Esophagus muscularis mucosa (tissue), 4 donors: ENCODE results near the gene NQO1.

ENCODE experiments used
- CTCF ChIP-seq, 3 experiments: fragments of 200-600 bp in 2 of 3; fragments of 450-650 bp in 1 of 3; sonication (generic) in 2 of 3; IDR thresholded peaks; one replicate each; pipeline ENCODE4 v1.5.1; 2017 to 2019; ENCODE audit warnings: antibody characterized with exemption in 3 of 3, mild to moderate bottlenecking in 2 of 3, moderate library complexity in 1 of 3
- EP300 ChIP-seq: sonication (generic); formaldehyde crosslinking; IDR thresholded peaks from one replicate; pipeline ENCODE4 v1.6.1; 2017; ENCODE audit warnings: antibody characterized with exemption
- POLR2A ChIP-seq: fragments of 450-650 bp; IDR thresholded peaks from one replicate; pipeline ENCODE4 v1.6.1; 2017; ENCODE audit warnings: antibody characterized with exemption, moderate library complexity, mild to moderate bottlenecking, low read depth
- POLR2AphosphoS5 ChIP-seq, 2 donors: sonication (generic); formaldehyde crosslinking; IDR thresholded peaks; one replicate each; pipeline ENCODE4 v1.6.1; 2017; ENCODE audit warnings: antibody characterized with exemption in 2 of 2

GRCh38 chr16:69718111-69718764, 8.1 kb downstream of the NQO1 start:
- TF ChIP-seq EP300: no peak
- no peak for TF ChIP-seq CTCF (IDR thresholded peaks at IDR 0.05)
- no peak for TF ChIP-seq POLR2AphosphoS5 (IDR thresholded peaks at IDR 0.05)
- TF ChIP-seq POLR2A: no peak
